HEK293 (cell line): Measurements from ENCODE around the gene KLF16.

Experiments used
- HOXD13 ChIP-seq: sonication (generic); formaldehyde crosslinking; IDR thresholded peaks from 2 replicates; pipeline ENCODE4 v1.8.0; 2022; ENCODE audit warnings: missing genetic modification reagents, borderline replicate concordance
- KLF1 ChIP-seq: fragments of 450-650 bp; formaldehyde crosslinking; IDR thresholded peaks from 2 replicates; pipeline ENCODE4 v1.5.1; 2016; ENCODE audit warnings: missing biosample characterization, missing genetic modification characterization
- PRDM1 ChIP-seq: fragments of 450-650 bp; formaldehyde crosslinking; IDR thresholded peaks from 2 replicates; pipeline ENCODE4; 2016; ENCODE audit warnings: missing biosample characterization, missing genetic modification characterization
- TSHZ1 ChIP-seq: fragments of 450-650 bp; formaldehyde crosslinking; IDR thresholded peaks from 2 replicates; pipeline ENCODE4 v1.5.1; 2016; ENCODE audit warnings: missing biosample characterization, missing genetic modification characterization, borderline replicate concordance
- ZBTB17 ChIP-seq: fragments of 450-650 bp; formaldehyde crosslinking; IDR thresholded peaks from 2 replicates; pipeline ENCODE4 v1.5.1; 2016; ENCODE audit warnings: missing biosample characterization, missing genetic modification characterization
- ZBTB21 ChIP-seq: fragments of 450-650 bp; formaldehyde crosslinking; IDR thresholded peaks from 2 replicates; pipeline ENCODE4 v1.5.1; 2017; ENCODE audit warnings: missing biosample characterization, missing genetic modification characterization
- ZBTB48 ChIP-seq: fragments of 450-650 bp; formaldehyde crosslinking; IDR thresholded peaks from 2 replicates; pipeline ENCODE4 v1.5.1; 2016; ENCODE audit warnings: missing biosample characterization, missing genetic modification characterization
- ZNF138 ChIP-seq: fragments of 450-650 bp; formaldehyde crosslinking; IDR thresholded peaks from 2 replicates; pipeline ENCODE4 v1.5.1; 2016; ENCODE audit warnings: missing biosample characterization, missing genetic modification characterization, borderline replicate concordance
- ZNF146 ChIP-seq: fragments of 450-650 bp; formaldehyde crosslinking; IDR thresholded peaks from 2 replicates; pipeline ENCODE4 v1.5.1; 2016; ENCODE audit warnings: missing biosample characterization, missing genetic modification characterization
- ZNF148 ChIP-seq: fragments of 450-650 bp; formaldehyde crosslinking; IDR thresholded peaks from 2 replicates; pipeline ENCODE4 v1.5.0; 2017; ENCODE audit warnings: missing biosample characterization, missing genetic modification characterization, borderline replicate concordance
- ZNF169 ChIP-seq: fragments of 450-650 bp; formaldehyde crosslinking; IDR thresholded peaks from 2 replicates; pipeline ENCODE4 v1.5.1; 2016; ENCODE audit warnings: missing biosample characterization, missing genetic modification characterization
- ZNF174 ChIP-seq: fragments of 450-650 bp; formaldehyde crosslinking; IDR thresholded peaks from 2 replicates; pipeline ENCODE4 v1.5.0; 2017; ENCODE audit warnings: missing biosample characterization, mild to moderate bottlenecking, missing genetic modification characterization
- ZNF26 ChIP-seq: fragments of 450-650 bp; formaldehyde crosslinking; IDR thresholded peaks from 2 replicates; pipeline ENCODE4 v1.5.1; 2016; ENCODE audit warnings: missing biosample characterization, missing genetic modification characterization
- ZNF366 ChIP-seq: fragments of 450-650 bp; formaldehyde crosslinking; conservative IDR thresholded peaks from 2 replicates; pipeline ENCODE4 v1.5.1; 2016; ENCODE audit warnings: missing biosample characterization, missing genetic modification characterization
- ZNF548 ChIP-seq: fragments of 450-650 bp; formaldehyde crosslinking; IDR thresholded peaks from 2 replicates; pipeline ENCODE4 v1.5.1; 2016; ENCODE audit warnings: missing biosample characterization, missing genetic modification characterization
- ZNF629 ChIP-seq: fragments of 450-650 bp; formaldehyde crosslinking; IDR thresholded peaks from 2 replicates; pipeline ENCODE4 v1.5.1; 2017; ENCODE audit warnings: missing biosample characterization, missing genetic modification characterization
- ZNF692 ChIP-seq: fragments of 450-650 bp; formaldehyde crosslinking; IDR thresholded peaks from 2 replicates; pipeline ENCODE4 v1.5.1; 2016; ENCODE audit warnings: missing biosample characterization, missing genetic modification characterization
- ZNF76 ChIP-seq: fragments of 450-650 bp; formaldehyde crosslinking; IDR thresholded peaks from 2 replicates; pipeline ENCODE4; 2016; ENCODE audit warnings: low read depth, missing biosample characterization, missing genetic modification characterization, borderline replicate concordance
- ZSCAN18 ChIP-seq: fragments of 450-650 bp; formaldehyde crosslinking; IDR thresholded peaks from 2 replicates; pipeline ENCODE4 v1.5.1; 2016; ENCODE audit warnings: missing biosample characterization, missing genetic modification characterization
- ZSCAN23 ChIP-seq: fragments of 450-650 bp; formaldehyde crosslinking; IDR thresholded peaks from 2 replicates; pipeline ENCODE4 v1.5.1; 2016; ENCODE audit warnings: missing biosample characterization, missing genetic modification characterization

KLF16 gene

GRCh38 chr19:1859331-1859781 lies 4.0 kb downstream of the KLF16 start (continued):
- no peak for TF ChIP-seq ZSCAN18 (tag by site-specific recombination)
- no peak for TF ChIP-seq ZNF146 (tag by site-specific recombination)
- no peak for TF ChIP-seq ZNF174 (tag by site-specific recombination)
- TF ChIP-seq KLF1 (tag by site-specific recombination) = peak; percentile 83
- peak; percentile 14; the same call in 1 of the 2 replicates for TF ChIP-seq ZNF76 (tag by site-specific recombination)
- no peak for TF ChIP-seq ZNF692
- no peak for TF ChIP-seq ZNF629 (tag by site-specific recombination)
- no peak for TF ChIP-seq ZNF138 (tag by site-specific recombination)
- TF ChIP-seq TSHZ1 (tag by site-specific recombination) = no peak
- TF ChIP-seq ZNF169 (tag by site-specific recombination) = no peak
- no peak for TF ChIP-seq ZNF548 (tag by site-specific recombination)
- TF ChIP-seq HOXD13 (CRISPR knock-in tag) = no peak
- peak; percentile 59 for TF ChIP-seq ZBTB17 (tag by site-specific recombination)
- TF ChIP-seq ZBTB21 (tag by site-specific recombination) = no peak
- no peak for TF ChIP-seq ZNF26 (tag by site-specific recombination)
- TF ChIP-seq ZNF366 = peak; percentile 55
- no peak for TF ChIP-seq ZSCAN23 (tag by site-specific recombination)
- TF ChIP-seq PRDM1 = no peak
- peak; percentile 26; the same call in 1 of the 2 replicates for TF ChIP-seq ZBTB48 (tag by site-specific recombination)
- TF ChIP-seq ZNF148 = no peak
